ENCODE results near the gene PLA2G15.

Gene PLA2G15

GRCh38 chr16:68244903-68245853 is at the start of gene PLA2G15:
TSS of gene PLA2G15 (plus strand) at chr16:68245373. CDS start at chr16:68245427, 54 bp downstream.
- DNase-seq = peak; percentile 97

- DNase-seq = no peak
Observed at GRCh38 chr16:68197250-68197649, 47.9 kb upstream of the PLA2G15 start.

- DNase-seq = no peak
Observed at GRCh38 chr16:68200088-68200783, 44.9 kb upstream of the PLA2G15 start.

- DNase-seq = no peak
Observed at GRCh38 chr16:68202091-68202519, 43.1 kb upstream of the PLA2G15 start.

- DNase-seq = no peak
Observed at GRCh38 chr16:68206245-68206644, 38.9 kb upstream of the PLA2G15 start.

GRCh38 chr16:68214726-68215125 is 30.4 kb upstream of the PLA2G15 start:
- no peak for DNase-seq

GRCh38 chr16:68215302-68215701 is 29.9 kb upstream of the PLA2G15 start:
- no peak for DNase-seq

- no peak for DNase-seq
Observed at GRCh38 chr16:68216240-68216639, 28.9 kb upstream of the PLA2G15 start.

GRCh38 chr16:68217506-68217905 is 27.7 kb upstream of the PLA2G15 start:
- DNase-seq = no peak

- no peak for DNase-seq
Observed at GRCh38 chr16:68219725-68220351, 25.3 kb upstream of the PLA2G15 start.

- no peak for DNase-seq
Observed at GRCh38 chr16:68223072-68223471, 22.1 kb upstream of the PLA2G15 start.

- DNase-seq = no peak
Observed at GRCh38 chr16:68226116-68226515, 19.1 kb upstream of the PLA2G15 start.

- no peak for DNase-seq
Observed at GRCh38 chr16:68227183-68227793, 17.9 kb upstream of the PLA2G15 start.

- DNase-seq = no peak
Observed at GRCh38 chr16:68227850-68228553, 17.2 kb upstream of the PLA2G15 start.

GRCh38 chr16:68228652-68229051 is 16.5 kb upstream of the PLA2G15 start:
- no peak for DNase-seq

- DNase-seq = peak; percentile 42
Observed at GRCh38 chr16:68229431-68230175, 15.6 kb upstream of the PLA2G15 start.

- no peak for DNase-seq
Observed at GRCh38 chr16:68230176-68230571, 15.0 kb upstream of the PLA2G15 start.

GRCh38 chr16:68230956-68231355 is 14.2 kb upstream of the PLA2G15 start:
- DNase-seq = no peak

- no peak for DNase-seq
Observed at GRCh38 chr16:68231384-68232136, 13.6 kb upstream of the PLA2G15 start.

- no peak for DNase-seq
Observed at GRCh38 chr16:68232335-68232734, 12.8 kb upstream of the PLA2G15 start.

All from activated naive CD4-positive, alpha-beta T cell treated with anti-CD3 and anti-CD28 coated beads, Interleukin-2, amount 50 U/mL, for 16 hours (primary cell).